Activated CD8-positive, alpha-beta memory T cell treated with anti-CD3 and anti-CD28 coated beads, Interleukin-2, amount 50 U/mL, for 24 hours (primary cell): ENCODE measurements around the gene FGF5.
"Not testable (repeated sequence)": the region's sequence is repeated elsewhere in the genome, so short reads cannot be mapped to it uniquely, and the experiment has no call there.

Source experiments
- DNase-seq: peaks from one replicate; pipeline ENCODE4 v3.0.0-alpha.2; 2020; ENCODE audit errors: extremely low read depth

Gene FGF5, protein sequence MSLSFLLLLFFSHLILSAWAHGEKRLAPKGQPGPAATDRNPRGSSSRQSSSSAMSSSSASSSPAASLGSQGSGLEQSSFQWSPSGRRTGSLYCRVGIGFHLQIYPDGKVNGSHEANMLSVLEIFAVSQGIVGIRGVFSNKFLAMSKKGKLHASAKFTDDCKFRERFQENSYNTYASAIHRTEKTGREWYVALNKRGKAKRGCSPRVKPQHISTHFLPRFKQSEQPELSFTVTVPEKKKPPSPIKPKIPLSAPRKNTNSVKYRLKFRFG

DNA sequence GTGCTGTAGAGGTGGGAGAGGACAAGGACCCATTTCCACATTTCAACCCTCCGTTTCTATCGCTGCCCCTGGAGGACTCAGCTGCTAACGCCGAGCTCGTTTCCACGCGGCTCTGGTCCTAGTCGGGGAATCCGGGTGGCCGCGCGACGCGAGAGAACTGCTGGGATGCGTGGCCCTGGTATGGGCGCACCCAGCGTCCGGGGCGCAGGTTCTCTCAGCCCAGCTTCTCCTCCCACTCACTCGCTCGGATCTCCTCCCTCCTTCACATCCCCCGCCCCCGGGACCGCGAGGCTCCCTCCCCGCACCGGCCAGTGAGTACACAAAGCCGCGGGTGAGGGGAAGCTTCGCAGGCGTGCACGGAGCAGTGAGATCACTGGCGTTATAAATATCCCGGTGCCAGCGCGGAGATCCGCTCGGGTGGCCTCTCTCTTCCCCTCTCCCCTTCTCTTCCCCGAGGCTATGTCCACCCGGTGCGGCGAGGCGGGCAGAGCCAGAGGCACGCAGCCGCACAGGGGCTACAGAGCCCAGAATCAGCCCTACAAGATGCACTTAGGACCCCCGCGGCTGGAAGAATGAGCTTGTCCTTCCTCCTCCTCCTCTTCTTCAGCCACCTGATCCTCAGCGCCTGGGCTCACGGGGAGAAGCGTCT, at the start of gene FGF5:
Gene FGF5 (plus strand): TSS at position 412 of the 649 bp plus-strand sequence. CDS start 161 bp downstream, at position 573.
- DNase-seq = no peak

DNA sequence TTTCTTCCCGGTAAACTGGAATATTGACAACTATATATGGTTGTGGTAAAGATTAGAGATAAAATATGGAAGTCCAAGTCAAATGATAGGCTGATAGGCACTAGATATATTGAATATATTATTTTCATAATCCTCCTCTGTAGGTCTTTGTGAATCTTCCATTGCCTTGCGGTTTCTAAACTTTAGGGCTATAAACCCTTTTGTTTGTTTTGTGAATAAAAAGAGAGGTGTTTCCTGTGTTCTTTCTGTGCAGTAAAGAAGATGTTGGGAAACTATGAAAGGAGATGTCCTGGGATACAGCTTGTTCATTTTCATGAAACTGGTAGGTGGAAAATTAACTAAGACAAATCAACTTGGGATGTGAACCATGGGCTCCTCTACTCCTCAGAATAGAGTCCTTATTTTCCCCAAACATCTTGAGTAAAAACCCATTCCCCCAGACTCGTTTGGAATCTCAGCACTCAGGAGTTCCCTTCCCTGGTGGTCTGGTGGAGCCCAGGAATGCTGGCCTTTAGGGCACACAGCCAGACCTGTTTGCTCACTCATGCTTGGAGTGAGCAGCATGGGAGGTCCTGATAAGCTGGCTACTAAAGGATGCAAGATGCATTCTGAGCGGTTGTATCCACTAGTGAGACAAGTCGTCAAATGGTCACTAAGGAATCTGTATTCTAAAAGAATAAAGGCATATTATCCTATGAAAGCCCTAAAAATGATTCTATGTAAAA, 47.0 kb upstream of the FGF5 start:
- no peak for DNase-seq

DNA sequence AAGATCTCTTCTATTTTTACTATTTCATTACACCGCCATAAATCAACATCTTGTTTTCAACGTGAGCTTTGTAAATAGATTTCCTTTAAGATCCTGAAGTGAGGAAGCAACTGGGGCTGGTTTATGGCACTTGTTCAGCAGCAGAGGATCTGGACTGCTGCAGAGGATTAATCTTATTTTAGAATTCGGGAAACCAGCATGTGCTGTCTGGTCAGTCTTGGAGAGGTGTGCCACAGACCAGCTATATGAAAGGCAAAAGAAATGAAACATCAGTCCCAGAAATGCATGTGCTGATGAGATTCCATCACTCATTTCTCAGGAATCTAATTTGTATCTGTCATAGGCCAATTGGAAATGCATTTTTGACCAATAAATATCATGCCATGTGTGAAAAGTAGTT, 45.8 kb upstream of the FGF5 start:
- DNase-seq = no peak

DNA sequence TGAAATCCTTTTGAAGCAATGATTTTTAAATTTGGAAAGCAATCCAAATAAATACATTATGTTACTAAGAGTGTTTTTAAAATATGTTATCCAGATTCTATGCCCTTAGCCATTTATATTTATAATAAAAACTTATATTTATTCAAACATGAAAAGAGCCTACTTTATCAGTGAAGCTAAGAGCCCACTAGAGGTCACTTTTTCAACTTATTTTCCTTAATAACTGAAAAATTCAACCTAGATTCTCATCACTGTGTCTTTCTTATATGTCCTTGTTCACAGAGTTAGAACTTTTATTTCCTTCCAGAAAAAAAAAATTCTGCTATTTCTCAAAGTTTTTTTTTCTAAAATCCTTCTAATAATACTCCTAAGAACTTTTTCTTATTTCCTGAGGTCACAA, 45.3 kb upstream of the FGF5 start:
- DNase-seq = no peak

DNA sequence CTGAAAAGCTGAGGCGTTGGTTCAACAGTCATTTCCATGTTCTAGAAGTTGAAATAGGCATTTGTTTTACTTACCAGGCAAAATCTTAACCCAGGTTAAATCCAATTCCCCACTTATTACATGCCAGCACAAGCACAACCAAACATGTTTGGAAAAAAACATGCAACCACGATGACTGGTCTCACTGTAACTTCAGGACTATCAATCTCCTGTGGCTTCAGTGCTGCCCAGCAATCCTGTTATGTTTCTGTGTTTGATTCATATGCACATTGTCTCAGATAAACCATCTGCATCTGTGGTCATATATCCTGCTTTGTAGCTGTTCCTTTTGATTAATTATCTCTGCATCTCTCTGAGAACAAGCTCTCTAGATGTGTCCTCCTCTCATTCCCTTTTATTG, 40.9 kb upstream of the FGF5 start:
- DNase-seq = no peak

DNA sequence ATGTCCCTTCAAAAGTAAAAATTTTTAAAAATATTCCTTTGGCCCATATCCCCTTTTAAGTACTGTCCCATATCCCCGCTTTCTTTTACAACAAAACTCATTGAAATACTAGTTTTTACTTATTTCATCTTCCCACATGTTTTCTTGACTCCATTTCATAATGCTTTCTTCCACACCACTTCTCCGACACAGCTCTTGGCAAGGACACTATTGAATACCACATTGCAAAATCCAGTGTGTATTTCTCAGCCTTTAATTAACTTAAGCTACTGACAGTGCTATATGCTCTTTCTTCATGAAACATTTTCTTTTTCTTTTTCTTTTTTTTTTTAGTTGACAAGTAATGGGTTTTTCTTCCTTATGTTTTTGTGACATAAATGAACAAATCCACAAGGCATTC, 40.4 kb upstream of the FGF5 start:
- no peak for DNase-seq

DNA sequence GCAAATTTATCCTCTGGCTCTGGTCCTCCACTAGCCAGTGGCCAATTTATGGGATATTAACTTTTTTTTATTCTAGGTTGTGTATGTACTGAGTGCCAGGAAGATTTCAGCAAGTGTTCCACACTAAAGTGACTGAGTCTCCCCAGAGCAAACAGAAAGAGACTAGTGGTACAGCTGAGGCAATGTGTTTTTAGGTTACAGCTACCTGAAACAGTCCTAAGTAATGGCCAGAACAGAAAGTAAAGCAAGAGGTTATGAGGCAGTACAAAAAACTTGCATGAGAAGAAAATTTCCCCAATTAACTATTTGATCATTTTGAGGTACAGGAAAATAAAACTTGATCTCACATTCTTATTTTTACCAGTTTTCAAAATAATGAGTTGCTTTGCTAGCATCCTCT, 38.0 kb upstream of the FGF5 start:
- no peak for DNase-seq

DNA sequence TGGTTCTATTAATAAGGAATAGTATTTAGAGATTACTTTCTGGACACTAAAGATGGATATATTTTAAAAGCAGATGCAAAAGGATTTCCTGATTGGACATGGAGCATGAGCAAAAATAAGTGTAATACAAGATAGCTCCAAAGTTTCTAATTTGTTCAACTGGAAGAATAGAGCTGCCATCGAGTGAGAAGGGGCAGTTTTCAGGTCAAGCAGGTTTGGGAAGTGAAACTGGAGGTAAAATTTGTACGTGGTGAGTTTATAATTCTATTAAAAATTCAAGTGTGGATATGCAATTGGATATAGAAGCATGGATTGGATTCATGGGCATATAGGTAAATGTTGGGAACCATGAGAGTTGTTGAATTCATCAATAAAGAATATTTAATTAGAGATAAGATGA, 37.3 kb upstream of the FGF5 start:
- DNase-seq = no peak

DNA sequence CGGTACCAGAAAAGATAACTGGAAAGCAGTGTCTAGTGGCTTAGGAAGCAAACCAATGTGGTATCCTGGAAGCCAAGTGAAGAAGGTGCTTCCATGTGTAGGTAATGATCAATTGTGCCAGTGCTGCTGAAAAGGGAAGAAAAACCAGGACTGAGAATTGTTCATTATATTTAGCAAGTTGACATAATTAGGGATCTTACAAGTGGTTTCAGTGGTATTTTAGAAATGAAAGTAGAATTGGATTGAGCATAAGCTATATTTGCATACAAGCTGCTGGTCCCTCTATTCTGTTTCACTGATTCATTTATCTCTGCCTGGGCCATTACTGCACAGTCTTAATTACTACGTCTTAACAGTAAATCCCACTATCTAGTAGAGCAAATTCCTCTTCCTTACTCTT, 36.9 kb upstream of the FGF5 start:
- no peak for DNase-seq

DNA sequence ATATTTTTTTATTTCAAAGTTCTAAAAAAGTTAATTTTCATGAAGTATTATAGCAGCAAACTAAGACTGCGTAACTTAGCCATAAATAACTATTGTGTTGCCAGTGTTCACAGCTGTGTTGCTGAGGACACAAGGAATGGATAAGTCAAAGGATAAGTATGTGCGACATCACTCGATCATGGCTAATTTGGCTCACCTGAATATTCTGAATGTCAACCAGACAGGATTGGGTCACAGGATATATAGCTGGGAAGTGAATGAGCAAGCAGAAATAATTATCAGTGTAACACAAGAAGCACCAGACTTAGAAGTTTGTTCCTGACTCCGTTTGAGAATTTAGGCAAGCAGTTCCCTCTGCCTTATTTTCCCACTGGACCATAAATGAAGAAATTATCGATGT, 35.3 kb upstream of the FGF5 start:
- DNase-seq = no peak

DNA sequence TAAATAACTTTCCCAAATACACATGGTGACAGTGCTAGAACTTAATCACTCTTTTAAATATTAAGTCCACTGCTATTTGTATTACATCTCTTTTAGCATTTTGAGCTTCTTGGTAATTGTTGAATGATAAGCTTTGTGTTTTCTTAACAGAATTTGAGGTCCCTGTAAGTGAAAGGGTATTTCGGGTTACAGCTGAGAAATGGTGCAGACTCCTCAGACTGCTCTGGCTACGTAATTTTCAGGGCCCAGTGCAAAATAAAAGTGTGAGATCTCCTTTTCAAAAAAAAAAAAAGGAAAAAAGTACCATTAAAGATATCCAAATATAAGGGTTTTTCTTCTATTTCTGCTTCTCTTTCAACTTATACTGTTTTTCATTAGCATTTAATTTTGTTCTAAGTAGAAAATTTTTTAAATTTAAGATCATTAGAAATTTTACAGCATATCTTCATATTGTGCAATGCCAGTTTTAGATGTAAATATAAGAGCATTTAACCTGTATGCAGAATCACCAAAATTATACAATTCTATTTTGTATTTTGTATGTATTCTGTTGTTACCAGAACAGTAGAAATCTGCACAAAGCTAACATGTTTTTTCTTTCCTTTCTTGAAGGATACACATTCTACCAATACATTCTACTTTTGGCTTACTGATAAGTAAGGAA, 33.6 kb upstream of the FGF5 start:
- DNase-seq = no peak

DNA sequence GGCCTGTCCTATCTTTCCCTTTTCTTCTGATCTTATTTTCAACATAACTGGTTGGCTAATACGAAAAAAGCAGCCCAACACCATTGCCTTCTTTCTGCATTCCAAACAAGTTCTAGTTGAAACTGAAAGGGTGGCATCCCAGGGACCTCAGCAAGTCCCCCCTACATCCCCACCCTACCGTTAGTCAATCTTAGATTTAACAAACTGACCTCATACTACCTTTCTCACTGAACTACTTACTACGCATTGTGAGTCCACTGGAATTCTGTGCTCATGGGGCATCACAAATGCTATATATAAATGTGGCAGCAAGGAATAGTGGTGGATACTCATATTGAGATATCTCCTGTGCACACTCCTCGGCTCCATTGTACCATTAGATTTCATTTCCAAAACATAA, 33.1 kb upstream of the FGF5 start:
- DNase-seq = no peak

DNA sequence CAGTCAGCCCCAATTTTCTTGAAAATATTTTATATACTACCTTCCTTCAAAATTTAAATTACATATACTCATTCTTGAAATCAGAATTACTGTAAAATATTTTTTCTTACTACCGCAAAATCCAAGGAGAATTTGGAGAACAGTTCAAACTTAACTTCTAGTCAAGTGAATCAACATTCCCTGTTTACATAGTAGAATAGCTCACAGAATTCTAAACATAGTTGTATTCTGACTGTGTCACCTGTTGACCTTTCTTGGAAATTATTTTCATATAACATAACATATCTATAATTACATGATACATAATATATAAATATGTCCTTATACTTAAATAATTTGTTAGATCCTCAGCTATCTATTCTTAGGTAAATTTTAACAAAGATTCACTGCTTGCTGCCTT, 31.0 kb upstream of the FGF5 start:
- no peak for DNase-seq

DNA sequence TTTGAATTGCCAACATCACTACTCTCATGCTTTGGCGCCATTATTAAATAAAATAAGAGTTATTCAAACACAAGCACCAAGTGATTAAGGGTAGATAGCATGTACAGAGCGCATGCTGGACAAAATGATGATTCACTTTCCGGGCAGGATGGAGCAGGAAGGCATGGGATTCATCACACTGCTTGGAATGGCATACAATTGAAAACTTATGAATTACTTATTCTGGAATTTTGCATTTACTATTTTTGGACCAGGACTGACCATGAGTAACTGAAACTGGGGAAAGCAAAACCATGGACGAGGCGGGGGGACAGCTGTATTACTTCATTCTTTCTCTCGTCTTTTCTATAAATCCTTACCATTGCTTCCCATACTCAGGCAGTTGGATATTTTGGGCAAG, 28.5 kb upstream of the FGF5 start:
- DNase-seq = no peak

DNA sequence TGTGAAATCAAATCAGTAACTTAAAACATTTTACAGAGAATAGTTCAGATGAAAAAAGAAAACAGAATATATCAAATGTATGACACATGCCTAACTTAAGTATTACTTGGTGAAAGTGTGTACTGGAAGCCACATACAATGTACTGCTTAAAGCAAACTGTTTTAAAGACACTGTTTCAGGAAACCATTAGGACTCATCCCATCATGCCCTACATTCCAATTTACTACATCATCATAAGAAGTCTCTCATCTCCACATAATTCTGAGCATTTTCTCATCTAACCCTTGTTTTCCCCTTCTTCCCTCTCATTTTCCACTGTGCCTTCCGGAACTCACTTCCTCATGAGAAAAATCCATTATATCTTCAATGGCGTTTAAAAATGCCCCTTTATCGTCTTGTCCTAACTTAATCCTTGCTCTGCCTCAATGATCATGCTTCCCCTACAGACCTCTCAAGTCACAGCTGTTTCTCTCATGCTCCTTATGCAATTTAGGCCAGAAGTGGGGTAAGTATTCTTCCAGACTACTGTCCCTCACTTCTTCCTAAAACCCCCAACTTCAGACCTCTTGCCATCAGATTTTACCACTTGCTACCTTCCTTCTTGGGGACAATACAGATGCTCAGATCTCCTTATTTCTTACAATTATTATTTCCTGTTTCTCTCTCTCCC, 26.8 kb upstream of the FGF5 start:
- DNase-seq = no peak

DNA sequence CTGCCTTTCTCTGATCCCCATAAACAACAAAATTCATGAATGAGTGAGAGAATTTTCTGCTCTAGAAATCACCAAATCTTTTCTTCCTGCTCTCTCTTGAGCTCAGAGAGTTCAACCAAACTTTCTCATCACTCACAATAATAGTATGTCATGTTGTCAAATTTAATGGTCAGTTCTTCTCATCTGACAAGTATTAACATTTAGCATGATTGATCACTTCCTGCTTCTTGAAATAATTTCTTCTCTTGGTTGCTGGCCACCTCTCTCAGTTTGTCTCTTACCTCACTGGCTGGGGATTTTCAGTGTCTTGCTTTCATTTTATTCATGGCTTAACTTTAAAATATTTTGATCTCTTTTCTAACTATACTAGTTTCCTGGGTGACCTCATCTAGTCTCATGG, 25.5 kb upstream of the FGF5 start:
- DNase-seq = no peak

DNA sequence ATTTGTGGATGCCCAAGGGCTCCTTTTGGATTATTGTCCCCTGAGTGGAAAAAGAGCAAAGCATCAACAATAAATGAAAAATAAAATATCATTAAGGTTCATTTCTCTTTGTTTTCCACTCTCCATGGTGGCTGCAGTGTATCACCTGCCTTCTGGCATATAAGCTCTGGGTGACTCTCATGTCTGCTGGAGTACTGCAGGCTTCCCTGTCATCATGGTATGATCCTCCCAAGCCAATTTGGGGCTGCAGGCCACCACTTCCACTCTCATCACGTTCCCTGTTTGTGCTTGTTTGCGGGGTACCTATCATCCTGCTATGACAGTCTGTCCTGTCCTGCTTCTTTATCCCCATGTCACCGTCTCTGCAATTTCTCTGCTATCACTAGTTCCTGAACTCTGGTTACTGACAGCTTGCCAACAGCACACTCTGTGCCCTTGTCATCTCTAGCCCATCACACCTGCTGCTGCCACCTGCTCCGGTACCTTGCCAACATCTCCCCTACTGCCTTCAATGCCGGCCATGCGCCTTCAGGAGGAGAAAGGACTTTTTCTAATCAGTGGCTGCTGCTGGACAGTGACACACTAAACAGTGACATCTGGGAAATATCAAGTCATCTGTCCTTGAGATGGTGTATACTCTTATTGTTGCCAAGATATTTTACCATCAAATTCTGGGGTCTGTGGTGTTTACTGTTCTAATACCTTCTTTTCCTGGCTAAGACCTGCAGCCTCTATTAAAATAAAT, 23.0 kb upstream of the FGF5 start:
- no peak for DNase-seq

DNA sequence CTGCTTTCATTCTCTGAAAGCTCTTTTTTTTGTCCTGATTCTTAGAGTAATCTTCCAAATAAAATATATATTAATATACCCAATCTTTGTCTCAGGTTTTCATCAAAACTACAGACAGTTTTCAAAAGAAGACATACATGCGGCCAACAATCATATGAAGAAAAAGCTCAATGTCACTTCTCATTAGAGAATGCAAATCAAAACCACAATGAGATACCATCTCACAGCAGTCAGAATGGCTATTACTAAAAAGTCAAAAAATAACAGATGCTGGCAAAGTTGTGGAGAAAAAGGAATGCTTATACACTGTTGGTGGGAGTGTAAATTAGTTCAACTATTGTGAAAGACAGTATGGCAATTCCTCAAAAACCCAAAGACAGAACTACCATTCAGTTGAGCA, 19.0 kb upstream of the FGF5 start:
- DNase-seq = not testable (repeated sequence)

DNA sequence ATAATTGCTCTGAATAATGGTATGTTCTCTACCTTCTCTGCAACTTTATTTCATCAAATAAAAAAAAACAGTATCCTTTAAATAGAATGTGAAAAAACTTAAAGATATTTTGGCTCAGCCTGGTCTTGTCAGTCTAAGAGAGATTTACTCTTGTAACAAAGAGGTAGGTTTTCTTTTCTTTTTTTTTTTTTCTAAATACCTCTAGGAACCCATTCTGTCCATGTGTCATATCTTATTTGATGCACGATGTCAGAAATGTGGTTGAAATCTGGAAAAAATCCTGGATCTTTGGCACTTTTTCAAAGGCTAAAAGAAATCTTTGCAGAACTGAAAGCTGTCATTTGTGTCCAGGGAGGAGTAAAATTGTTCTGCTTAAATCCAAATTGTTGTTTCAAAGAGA, 17.3 kb upstream of the FGF5 start:
- DNase-seq = no peak

DNA sequence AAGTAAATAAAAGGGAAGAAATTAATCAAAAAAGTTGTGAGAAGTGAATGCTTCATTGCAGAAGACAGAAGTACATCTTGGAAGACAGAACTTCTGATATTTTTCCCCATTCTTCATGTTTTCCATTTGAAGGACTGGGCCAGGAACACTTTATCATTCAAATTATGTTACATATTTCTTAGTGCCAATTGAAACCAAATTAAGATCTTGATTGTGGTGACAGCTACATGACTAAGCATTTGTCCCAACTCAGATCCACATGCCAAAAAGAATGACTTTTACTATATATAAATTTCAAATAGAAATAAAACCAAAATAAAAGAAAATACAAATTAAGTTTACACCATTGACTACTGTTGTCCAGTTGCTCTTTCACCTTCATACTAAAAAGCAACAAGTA, 14.0 kb upstream of the FGF5 start:
- no peak for DNase-seq

DNA sequence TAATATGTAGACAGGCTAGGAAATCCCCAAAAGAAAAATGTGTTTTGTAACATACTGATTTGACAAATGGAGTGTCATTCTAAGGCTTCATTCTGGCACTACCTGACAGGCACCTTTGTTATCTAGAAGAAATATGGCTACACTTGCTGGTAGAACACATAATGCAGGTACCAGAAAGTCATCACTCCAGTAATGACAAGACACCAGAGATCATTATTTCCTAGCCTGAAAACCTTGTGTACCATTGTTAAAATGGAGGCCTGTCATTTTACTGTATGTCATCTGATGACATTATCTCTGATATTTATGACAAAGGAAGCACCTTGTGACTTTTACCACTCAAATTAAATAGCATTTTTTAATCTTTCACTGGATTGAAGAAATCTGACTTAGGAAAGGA, 13.5 kb upstream of the FGF5 start:
- no peak for DNase-seq
